Endothelial cell of umbilical vein (primary cell): ENCODE measurements around the gene UQCC2. TPM values are rescaled to one million over a fixed set of nuclear protein-coding genes. Genes with fewer than 3 reads are reported as not detected.

Experiments used
- BruUV-seq: library from RNA; stranded (reverse); fragments of 400-500 nt; replicated peaks from 2 replicates; lab custom pipeline; 2021; lab: Mats Ljungman, UMichigan
- CTCF ChIA-PET: fragments of 300-600, 350-600 bp; sonication (Branson Sonifier 250); formaldehyde crosslinking; loops from one replicate; lab custom pipeline; 2021; ENCODE audit warnings: antibody characterized with exemption, inconsistent platforms; lab: Charles Lee
- POLR2A ChIA-PET: fragments of 300-600, 350-600 bp; sonication (Branson Sonifier 250); formaldehyde crosslinking; loops from one replicate; lab custom pipeline; 2021; ENCODE audit warnings: antibody characterized with exemption, inconsistent platforms; lab: Charles Lee
- DNase-seq: peaks from one replicate; pipeline ENCODE4 v3.0.0-alpha.2; 2011; ENCODE audit warnings: low read depth, low spot score
- FAIRE-seq: peaks from 2 replicates; lab custom pipeline; 2011; peaks lifted over from hg19 to GRCh38; lab: Jason Lieb, UNC
- H2AFZ ChIP-seq: 2 replicates; pipeline ENCODE4 v1.6.0; 2012; ENCODE audit warnings: low read depth, low read length, control low read depth, inconsistent platforms
- H3K27ac ChIP-seq: 2 replicates; pipeline ENCODE4 v1.5.1; 2011; ENCODE audit warnings: low read depth, mild to moderate bottlenecking, control low read depth, low read length, moderate library complexity; ENCODE audit not compliant: insufficient read depth
- H3K27me3 ChIP-seq, 2 experiments: 2 replicates each; pipeline versions ENCODE4 v1.6.0 to v1.6.1; 2011; ENCODE audit warnings: low read length in 2 of 2, mixed read lengths in 1 of 2; ENCODE audit not compliant: control insufficient read depth in 2 of 2, insufficient read depth in 2 of 2
- H3K36me3 ChIP-seq, 2 experiments: 2 replicates in 1 of 2; 3 replicates in 1 of 2; pipeline ENCODE4 v1.5.1; 2011; ENCODE audit warnings: low read length in 2 of 2, mild to moderate bottlenecking in 1 of 2, moderate library complexity in 1 of 2; ENCODE audit not compliant: control insufficient read depth in 2 of 2, insufficient read depth in 2 of 2; ENCODE audit errors: extremely low read depth in 1 of 2
- H3K4me1 ChIP-seq: 3 replicates; pipeline ENCODE4 v1.5.1; 2011; ENCODE audit warnings: mild to moderate bottlenecking, low read length; ENCODE audit not compliant: control insufficient read depth, insufficient read depth; ENCODE audit errors: extremely low read depth
- H3K4me2 ChIP-seq: 2 replicates; pipeline ENCODE4 v1.6.1; 2011; ENCODE audit warnings: low read length, control low read depth, mixed read lengths; ENCODE audit not compliant: insufficient read depth
- H3K4me3 ChIP-seq, 3 experiments: fragments of 200-600 bp in 1 of 3; sonication (generic), shearing (Covaris generic) in 1 of 3; replicated peaks in 1 of 3; 2 replicates each; pipeline ENCODE4 v1.5.1; 2011 to 2016; ENCODE audit warnings: control low read depth in 3 of 3, low read length in 3 of 3, mild to moderate bottlenecking in 2 of 3, inconsistent platforms in 1 of 3, low read depth in 1 of 3, moderate library complexity in 1 of 3; ENCODE audit not compliant: insufficient read depth in 1 of 3
- H3K79me2 ChIP-seq: 2 replicates; pipeline ENCODE4 v1.6.0; 2012; ENCODE audit warnings: low read length, inconsistent platforms; ENCODE audit not compliant: control insufficient read depth, insufficient read depth
- H3K9ac ChIP-seq: replicated peaks from 2 replicates; pipeline ENCODE3; 2011; ENCODE audit warnings: low read length, control low read depth; ENCODE audit not compliant: insufficient read depth; ENCODE audit errors: extremely low read depth
- H3K9me1 ChIP-seq: replicated peaks from 3 replicates; pipeline ENCODE4 v1.6.0; 2011; ENCODE audit warnings: mild to moderate bottlenecking, low read length; ENCODE audit not compliant: control insufficient read depth, insufficient read depth; ENCODE audit errors: extremely low read depth
- H3K9me3 ChIP-seq: replicated peaks from 2 replicates; pipeline ENCODE4 v1.5.1; 2012; ENCODE audit warnings: low read length, inconsistent platforms; ENCODE audit not compliant: control insufficient read depth, insufficient read depth
- H4K20me1 ChIP-seq: replicated peaks from 2 replicates; pipeline ENCODE3; 2011; ENCODE audit warnings: mild to moderate bottlenecking, low read length; ENCODE audit not compliant: control insufficient read depth, insufficient read depth; ENCODE audit errors: extremely low read depth
- CTCF ChIP-seq, 2 donors: IDR thresholded peaks; 1 replicate in 1 of 2; 2 replicates in 1 of 2; pipeline ENCODE4 v1.5.1; 2011; ENCODE audit warnings: low read length in 2 of 2, mild to moderate bottlenecking in 2 of 2, moderate library complexity in 2 of 2, control low read depth in 1 of 2, inconsistent platforms in 1 of 2, low read depth in 1 of 2; ENCODE audit not compliant: insufficient read depth in 1 of 2; ENCODE audit errors: extremely low read depth in 1 of 2
- EZH2 ChIP-seq: IDR thresholded peaks from 2 replicates; pipeline ENCODE4 v1.6.1; 2012; ENCODE audit warnings: borderline replicate concordance, low read depth, mild to moderate bottlenecking, moderate library complexity, low read length, inconsistent platforms; ENCODE audit not compliant: severe bottlenecking
- FOS ChIP-seq: IDR thresholded peaks from 2 replicates; pipeline ENCODE4 v1.6.1; 2011; ENCODE audit warnings: mild to moderate bottlenecking, low read length, moderate library complexity, borderline replicate concordance; ENCODE audit not compliant: insufficient read depth
- GATA2 ChIP-seq: IDR thresholded peaks from 2 replicates; pipeline ENCODE4 v1.7.0; 2011; ENCODE audit warnings: low read depth, mild to moderate bottlenecking, moderate library complexity, mixed read lengths, low read length; ENCODE audit not compliant: insufficient read length, insufficient read depth
- JUN ChIP-seq: IDR thresholded peaks from 2 replicates; pipeline ENCODE4 v1.6.1; 2011; ENCODE audit warnings: borderline replicate concordance, low read depth; ENCODE audit not compliant: insufficient read length, insufficient read depth
- MAX ChIP-seq: IDR thresholded peaks from 2 replicates; pipeline ENCODE4 v1.6.1; 2011; ENCODE audit not compliant: insufficient read depth, insufficient read length
- MYC ChIP-seq: IDR thresholded peaks from one replicate; pipeline ENCODE4 v1.6.1; 2011; ENCODE audit warnings: mild to moderate bottlenecking, low read depth, low read length
- POLR2A ChIP-seq: IDR thresholded peaks from 2 replicates; pipeline ENCODE4 v1.6.1; 2012; ENCODE audit warnings: low read depth, mild to moderate bottlenecking, control low read depth, low read length
- POLR2AphosphoS5 ChIP-seq: IDR thresholded peaks from 2 replicates; pipeline ENCODE4 v1.6.1; 2012; ENCODE audit warnings: low read depth, mild to moderate bottlenecking, control low read depth, low read length, moderate library complexity; ENCODE audit not compliant: insufficient read depth
- dilution Hi-C: fragments of 300-500 bp; cut with MboI; formaldehyde crosslinking; loops from one replicate; pipeline ENCODE4 v1.15.0; 2019; ENCODE audit warnings: low sequenced_read_pairs; ENCODE audit not compliant: extremely low pct_ligation_motif_present
- intact Hi-C: fragments of 100-400 bp; cut with micrococcal nuclease; formaldehyde crosslinking; loops from one replicate; pipeline ENCODE4 v1.10.0; 2022
- polyA plus RNA-seq, 4 experiments: library from polyadenylated mRNA; depleted of rRNA in 3 of 4; stranded (reverse) in 3 of 4; unstranded in 1 of 4; fragments of >200 nt; gene quantifications; 2 replicates each; pipeline versions ENCODE4 v1.2.1 to v1.2.3, GENCODE V29; 2011 to 2012; ENCODE audit warnings: missing spikeins in 1 of 4
- total RNA-seq: library from RNA; stranded (reverse); gene quantifications from 2 replicates; pipeline ENCODE4 v1.2.3, GENCODE V29; 2021

UQCC2 gene
- total and polyA plus RNA-seq, 2 donors (not counting 3 experiments of a cell fraction or from before 2014, with no cell fraction given), result 46.3 to 95.3 TPM

- intact Hi-C loops, result no loop called here
- Histone ChIP-seq H3K27me3 (peaks cover 4 to 6% of the 10 kb centered on the region in 2 experiments), H4K20me1 (no peaks in the 10 kb centered on the region), H3K27ac (no peak overlapping the region), H3K79me2 (no peaks in the 10 kb centered on the region), H2AFZ (no peak overlapping the region), H3K36me3 (no peaks in the 10 kb centered on the region), H3K9me3 (no peaks in the 10 kb centered on the region), H3K9me1 (no peaks in the 10 kb centered on the region), H3K9ac (no peak overlapping the region), H3K4me2 (no peak overlapping the region), H3K4me3 (no peak overlapping the region), H3K4me1 (no peaks in the 10 kb centered on the region)
- TF ChIP-seq EZH2, result no peak
- no peak for TF ChIP-seq POLR2A
- TF ChIP-seq POLR2AphosphoS5, result no peak
- TF ChIP-seq MAX, result no peak
- TF ChIP-seq GATA2, result no peak
- TF ChIP-seq CTCF (IDR thresholded peaks at IDR 0.05; ENCODE audit: extremely low read depth in 1 of 2, insufficient read depth in 1 of 2, low read depth in 1 of 2, low read length in 2 of 2), result no peak
- no peak for TF ChIP-seq JUN
- no peak for TF ChIP-seq FOS
- TF ChIP-seq MYC, result no peak
- BruUV-seq, result no TSS peak
- dilution Hi-C loops, result no loop called here
- CTCF ChIA-PET, result interaction anchor here (0.6 to 1.2 kb wide), 3 partner anchors 17 to 288 kb away, joined by 3 to 5 read pairs (median 3); no protein-coding TSS in a partner anchor
- POLR2A ChIA-PET, result no interaction called here
- DNase-seq (no peak), FAIRE-seq (no peak)
These were observed 28.1 kb upstream of the UQCC2 start for GRCh38 chr6:33739571-33739970.
